Measurements from ENCODE around the gene TTC23. TPM values are rescaled to one million over a fixed set of nuclear protein-coding genes. Genes with fewer than 3 reads are reported as not detected.

The TTC23 gene
- polyA plus RNA-seq, 2 of the 4 experiments (the other 2 are of a cell fraction) = 7.0 to 16.5 TPM

DNA sequence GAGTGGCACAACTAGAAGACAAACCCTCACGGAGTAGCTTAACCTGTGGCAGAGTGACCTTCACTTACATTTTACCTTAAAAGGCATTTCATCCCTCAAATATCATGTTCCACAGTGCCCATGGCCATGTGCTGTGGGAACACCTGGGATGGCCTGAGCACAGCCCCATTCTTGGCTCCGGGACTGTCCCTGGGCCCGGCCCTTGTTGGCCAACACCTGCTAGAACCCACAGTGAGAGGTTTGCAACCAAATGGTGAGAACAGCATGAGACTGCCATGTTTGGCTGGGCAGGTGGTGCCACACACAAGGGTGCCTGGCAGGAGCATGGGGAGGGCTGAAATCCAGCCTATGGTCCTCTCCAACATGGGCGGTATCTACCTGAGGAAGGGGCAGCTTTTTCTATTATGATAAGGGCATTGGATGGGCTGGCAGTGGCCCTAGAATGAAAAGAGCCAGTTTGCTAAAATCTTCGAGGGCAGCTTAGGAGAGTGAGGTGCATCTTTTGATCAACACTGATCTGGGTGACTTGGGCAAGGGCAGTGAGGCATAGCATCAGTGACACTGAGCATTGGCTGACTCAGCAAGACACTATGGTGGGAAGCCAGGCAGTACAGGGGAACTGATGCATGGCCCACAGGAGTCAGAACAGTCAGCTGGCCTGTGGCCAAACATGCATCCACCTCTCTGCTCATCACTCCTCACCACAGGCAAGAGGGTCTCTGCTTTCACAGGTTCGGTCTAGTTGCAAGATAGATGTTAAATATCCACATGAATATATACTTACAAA lies 90.6 kb downstream of the TTC23 start:
- WGBS (ENCODE audit: missing lambda C conversion rate) = 94% methylated on average over 6 of the region's 6 CpGs
- Histone ChIP-seq H3K4me1 (no peaks in the 10 kb centered on the region), H3K4me2 (no peak overlapping the region), H3K27ac (no peak overlapping the region), H3K9me3 (no peaks in the 10 kb centered on the region), H3K4me3 (no peak overlapping the region)
- DNase-seq (ENCODE audit: low read depth in 1 of 2, low spot score in 1 of 2) (no peak), FAIRE-seq (no peak), ATAC-seq (no peak)
- TF ChIP-seq, protein P1, sequence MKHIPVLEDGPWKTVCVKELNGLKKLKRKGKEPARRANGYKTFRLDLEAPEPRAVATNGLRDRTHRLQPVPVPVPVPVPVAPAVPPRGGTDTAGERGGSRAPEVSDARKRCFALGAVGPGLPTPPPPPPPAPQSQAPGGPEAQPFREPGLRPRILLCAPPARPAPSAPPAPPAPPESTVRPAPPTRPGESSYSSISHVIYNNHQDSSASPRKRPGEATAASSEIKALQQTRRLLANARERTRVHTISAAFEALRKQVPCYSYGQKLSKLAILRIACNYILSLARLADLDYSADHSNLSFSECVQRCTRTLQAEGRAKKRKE (CRISPR knock-in tag; IDR thresholded peaks at IDR 0.05; ENCODE audit: low read depth) = no peak
- TF ChIP-seq MAFK (IDR thresholded peaks at IDR 0.05; ENCODE audit: partially characterized antibody) = peak; percentile 63
- CTCF ChIA-PET = interaction anchor here (1.3 to 2.4 kb wide), 6 partner anchors 9 to 58 kb away, joined by 3 to 10 read pairs (median 4); partner anchors contain the start of gene SYNM
- POLR2A ChIA-PET = no interaction called here

DNA sequence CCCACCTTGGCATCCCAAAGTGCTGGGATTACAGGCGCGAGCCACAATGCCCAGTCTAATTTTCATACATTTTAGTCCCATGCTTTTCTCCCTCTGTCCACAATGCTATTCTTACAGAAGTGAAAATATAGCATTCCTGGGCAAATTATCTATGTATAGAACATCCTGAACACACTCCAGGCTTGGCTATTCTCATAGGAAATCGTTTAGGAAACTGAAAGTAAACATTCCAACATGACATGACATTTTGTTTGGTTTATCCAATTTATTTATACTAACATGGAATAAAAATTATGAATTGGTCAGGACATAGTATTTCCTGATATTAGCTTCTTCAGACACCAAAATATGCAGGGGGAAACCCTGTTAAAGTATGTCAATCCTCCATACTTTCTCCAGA lies 91.9 kb downstream of the TTC23 start:
- Histone ChIP-seq H3K4me2 (no peak overlapping the region), H3K9me3 (no peaks in the 10 kb centered on the region), H3K27ac (no peak overlapping the region), H3K4me3 (no peak overlapping the region), H3K4me1 (no peaks in the 10 kb centered on the region)
- POLR2A ChIA-PET = no interaction called here
- WGBS (ENCODE audit: missing lambda C conversion rate) = 71% methylated on average over 3 of the region's 3 CpGs
- DNase-seq (ENCODE audit: low read depth in 1 of 2, low spot score in 1 of 2) = no peak
- no peak for ATAC-seq
- TF ChIP-seq PHF8 (IDR thresholded peaks at IDR 0.05; ENCODE audit: borderline replicate concordance, low read depth) (no peak), TFCP2L1 (CRISPR knock-in tag; IDR thresholded peaks at IDR 0.05) (no peak), TP53 (CRISPR knock-in tag; IDR thresholded peaks at IDR 0.05) (no peak), CEBPB (IDR thresholded peaks at IDR 0.05) (no peak), ZFP36 (IDR thresholded peaks at IDR 0.05; ENCODE audit: borderline replicate concordance, partially characterized antibody) (no peak), CHD2 (IDR thresholded peaks at IDR 0.05; ENCODE audit: low read length, partially characterized antibody) (no peak)
- TF ChIP-seq, protein P2, sequence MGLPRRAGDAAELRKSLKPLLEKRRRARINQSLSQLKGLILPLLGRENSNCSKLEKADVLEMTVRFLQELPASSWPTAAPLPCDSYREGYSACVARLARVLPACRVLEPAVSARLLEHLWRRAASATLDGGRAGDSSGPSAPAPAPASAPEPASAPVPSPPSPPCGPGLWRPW (IDR thresholded peaks at IDR 0.05) = no peak
- FAIRE-seq = no peak
- CTCF ChIA-PET = interaction anchor here (0.6 to 2.1 kb wide), 2 partner anchors 52 to 653 kb away, joined by 4 to 5 read pairs; partner anchors contain the start of gene SYNM

DNA sequence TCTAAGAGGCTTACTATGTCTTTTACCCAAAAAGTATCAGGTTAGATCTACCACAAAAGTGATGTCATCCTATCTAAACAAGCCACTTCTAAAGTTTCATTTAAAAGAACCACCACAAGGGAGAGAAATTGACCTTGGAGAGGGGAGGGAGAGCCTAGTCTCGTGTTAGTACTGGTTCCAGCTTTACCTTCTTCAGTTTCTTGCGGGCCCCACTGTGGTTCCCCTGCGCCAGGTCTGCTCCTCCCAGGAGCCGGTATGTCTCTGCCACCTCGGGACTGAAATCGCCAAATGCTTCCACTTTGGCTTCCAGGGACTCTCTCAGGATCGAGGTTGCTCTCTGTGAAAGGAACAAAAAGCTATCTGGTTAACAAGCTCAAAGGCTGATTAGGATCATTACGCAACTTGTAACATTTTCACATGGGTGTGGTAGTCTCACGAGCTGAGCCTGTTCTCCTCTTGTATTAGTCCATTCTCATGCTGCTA lies 93.4 kb downstream of the TTC23 start:
- FAIRE-seq = no peak
- no peak for DNase-seq (ENCODE audit: low read depth in 1 of 2, low spot score in 1 of 2)

DNA sequence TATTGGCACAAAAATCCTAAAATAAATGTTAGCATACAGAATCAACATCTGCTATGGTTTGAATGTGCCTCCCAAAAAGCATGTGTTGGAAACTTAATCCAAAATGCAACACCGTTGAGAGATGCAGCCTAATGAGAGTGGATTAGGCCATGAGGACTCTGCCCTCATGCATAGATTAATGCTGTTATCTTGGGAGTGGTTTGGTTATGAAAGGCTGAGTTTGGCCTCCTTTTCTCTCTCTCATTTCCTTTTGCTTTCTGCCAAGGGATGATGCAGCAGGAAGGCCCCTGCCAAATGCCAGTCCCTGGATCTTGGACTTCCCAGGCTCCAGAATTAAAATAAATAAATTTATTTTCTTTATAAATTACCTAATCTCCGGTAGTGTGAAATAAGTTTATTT lies 95.1 kb downstream of the TTC23 start:
- ChIA-PET CTCF (no interaction called here), POLR2A (no interaction called here)
- TF ChIP-seq, protein P2 (IDR thresholded peaks at IDR 0.05) = no peak
- no peak for TF ChIP-seq POLR2A (IDR thresholded peaks at IDR 0.05; ENCODE audit: low read length)
- TF ChIP-seq, protein P3, sequence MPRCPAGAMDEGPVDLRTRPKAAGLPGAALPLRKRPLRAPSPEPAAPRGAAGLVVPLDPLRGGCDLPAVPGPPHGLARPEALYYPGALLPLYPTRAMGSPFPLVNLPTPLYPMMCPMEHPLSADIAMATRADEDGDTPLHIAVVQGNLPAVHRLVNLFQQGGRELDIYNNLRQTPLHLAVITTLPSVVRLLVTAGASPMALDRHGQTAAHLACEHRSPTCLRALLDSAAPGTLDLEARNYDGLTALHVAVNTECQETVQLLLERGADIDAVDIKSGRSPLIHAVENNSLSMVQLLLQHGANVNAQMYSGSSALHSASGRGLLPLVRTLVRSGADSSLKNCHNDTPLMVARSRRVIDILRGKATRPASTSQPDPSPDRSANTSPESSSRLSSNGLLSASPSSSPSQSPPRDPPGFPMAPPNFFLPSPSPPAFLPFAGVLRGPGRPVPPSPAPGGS (IDR thresholded peaks at IDR 0.05) = no peak
- TF ChIP-seq, protein P4, sequence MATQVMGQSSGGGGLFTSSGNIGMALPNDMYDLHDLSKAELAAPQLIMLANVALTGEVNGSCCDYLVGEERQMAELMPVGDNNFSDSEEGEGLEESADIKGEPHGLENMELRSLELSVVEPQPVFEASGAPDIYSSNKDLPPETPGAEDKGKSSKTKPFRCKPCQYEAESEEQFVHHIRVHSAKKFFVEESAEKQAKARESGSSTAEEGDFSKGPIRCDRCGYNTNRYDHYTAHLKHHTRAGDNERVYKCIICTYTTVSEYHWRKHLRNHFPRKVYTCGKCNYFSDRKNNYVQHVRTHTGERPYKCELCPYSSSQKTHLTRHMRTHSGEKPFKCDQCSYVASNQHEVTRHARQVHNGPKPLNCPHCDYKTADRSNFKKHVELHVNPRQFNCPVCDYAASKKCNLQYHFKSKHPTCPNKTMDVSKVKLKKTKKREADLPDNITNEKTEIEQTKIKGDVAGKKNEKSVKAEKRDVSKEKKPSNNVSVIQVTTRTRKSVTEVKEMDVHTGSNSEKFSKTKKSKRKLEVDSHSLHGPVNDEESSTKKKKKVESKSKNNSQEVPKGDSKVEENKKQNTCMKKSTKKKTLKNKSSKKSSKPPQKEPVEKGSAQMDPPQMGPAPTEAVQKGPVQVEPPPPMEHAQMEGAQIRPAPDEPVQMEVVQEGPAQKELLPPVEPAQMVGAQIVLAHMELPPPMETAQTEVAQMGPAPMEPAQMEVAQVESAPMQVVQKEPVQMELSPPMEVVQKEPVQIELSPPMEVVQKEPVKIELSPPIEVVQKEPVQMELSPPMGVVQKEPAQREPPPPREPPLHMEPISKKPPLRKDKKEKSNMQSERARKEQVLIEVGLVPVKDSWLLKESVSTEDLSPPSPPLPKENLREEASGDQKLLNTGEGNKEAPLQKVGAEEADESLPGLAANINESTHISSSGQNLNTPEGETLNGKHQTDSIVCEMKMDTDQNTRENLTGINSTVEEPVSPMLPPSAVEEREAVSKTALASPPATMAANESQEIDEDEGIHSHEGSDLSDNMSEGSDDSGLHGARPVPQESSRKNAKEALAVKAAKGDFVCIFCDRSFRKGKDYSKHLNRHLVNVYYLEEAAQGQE (IDR thresholded peaks at IDR 0.05) = no peak
- TF ChIP-seq MAZ (IDR thresholded peaks at IDR 0.05; ENCODE audit: borderline replicate concordance, low read depth, low read length) = no peak
- TF ChIP-seq HEYL (CRISPR knock-in tag; IDR thresholded peaks at IDR 0.05) = no peak
- TF ChIP-seq RAD21 (conservative IDR thresholded peaks at IDR 0.05 in 1 of 2, IDR thresholded peaks at IDR 0.05 in 1 of 2) = no peak
- ATAC-seq (no peak), DNase-seq (ENCODE audit: low read depth in 1 of 2, low spot score in 1 of 2) (no peak), FAIRE-seq (no peak)
- Histone ChIP-seq H3K4me3 (no peak overlapping the region), H3K4me1 (no peaks in the 10 kb centered on the region), H3K4me2 (no peak overlapping the region), H3K9me3 (no peaks in the 10 kb centered on the region), H3K27ac (no peak overlapping the region)
- WGBS (ENCODE audit: missing lambda C conversion rate) = 59% methylated on average over 2 of the region's 2 CpGs

More for the DNA sequence above, 93.4 kb downstream of the TTC23 start:
- ATAC-seq = no peak
- no peaks in the 10 kb centered on the region for H3K9me3 ChIP-seq
- WGBS (ENCODE audit: missing lambda C conversion rate) = 85% methylated on average over 9 of the region's 9 CpGs
- no peak overlapping the region for H3K27ac ChIP-seq
- TF ChIP-seq SREBF2 (IDR thresholded peaks at IDR 0.05) (no peak), CEBPB (IDR thresholded peaks at IDR 0.05) (peak; percentile 47 to 57; a peak in 2 of 4 replicates)
- ChIA-PET CTCF (interaction anchor here (1.0 to 1.6 kb wide), 2 partner anchors 55 to 57 kb away, joined by 4 read pairs; no protein-coding TSS in a partner anchor), POLR2A (no interaction called here)
- no peak overlapping the region for H3K4me3 ChIP-seq
- no peaks in the 10 kb centered on the region for H3K4me1 ChIP-seq
- H3K4me2 ChIP-seq = no peak overlapping the region

Data from A549 (cell line).